HG03066 (cell line): ENCODE data around the gene CHRNA4.

Experiments
- ATAC-seq: cut with Tn5 transposase; IDR thresholded peaks from one replicate; pipeline ENCODE4 v1.9.1; 2021; ENCODE audit warnings: low read depth; ENCODE audit not compliant: unreplicated experiment

The CHRNA4 gene

DNA sequence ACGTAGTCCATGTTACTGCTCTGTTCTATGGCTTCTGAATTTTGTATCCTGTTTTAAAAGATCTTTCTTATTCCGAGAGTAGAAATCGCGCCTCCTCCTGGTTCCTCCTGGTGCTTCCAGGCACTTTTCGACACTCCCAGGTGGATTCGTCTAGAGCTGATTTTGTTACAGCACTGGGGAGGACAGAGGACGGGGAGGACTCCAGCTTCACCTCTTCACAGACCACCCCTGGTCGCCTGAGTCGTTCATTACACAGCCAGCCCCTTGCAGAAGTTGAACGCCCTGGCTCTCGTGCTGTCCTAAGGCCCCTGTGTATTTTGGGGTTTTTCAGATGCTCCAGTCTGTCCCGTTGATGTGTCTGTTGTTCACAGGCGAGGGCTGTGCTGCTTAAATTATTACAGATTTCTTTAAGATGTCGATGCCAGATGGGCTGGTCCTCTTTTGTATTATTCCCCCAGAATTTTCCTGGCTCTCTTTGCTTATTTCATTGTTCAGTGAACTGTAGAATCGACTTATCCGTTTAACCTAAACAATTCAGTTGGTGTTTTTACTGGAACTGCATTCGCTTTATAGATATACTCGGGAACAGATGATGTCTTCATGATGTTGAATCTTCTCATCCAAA, 37.7 kb downstream of the CHRNA4 start:
- ATAC-seq = no peak

DNA sequence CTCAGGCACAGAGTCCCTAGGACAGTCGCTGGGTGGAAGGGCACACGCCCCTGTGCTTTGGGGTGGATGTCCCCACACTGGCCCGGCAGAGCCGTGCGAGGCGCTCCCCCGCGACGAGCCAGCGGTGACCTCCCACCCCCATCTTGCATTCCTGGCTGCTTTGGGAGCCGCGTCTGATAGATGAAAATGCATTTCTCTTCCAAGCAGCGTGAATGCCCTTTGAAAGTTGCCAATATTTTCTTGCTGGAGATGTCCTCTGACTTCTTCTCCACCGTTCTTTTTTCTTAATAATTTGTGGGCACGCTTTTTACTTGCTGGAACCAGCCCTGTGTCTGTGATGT, 38.2 kb downstream of the CHRNA4 start:
- ATAC-seq = no peak

DNA sequence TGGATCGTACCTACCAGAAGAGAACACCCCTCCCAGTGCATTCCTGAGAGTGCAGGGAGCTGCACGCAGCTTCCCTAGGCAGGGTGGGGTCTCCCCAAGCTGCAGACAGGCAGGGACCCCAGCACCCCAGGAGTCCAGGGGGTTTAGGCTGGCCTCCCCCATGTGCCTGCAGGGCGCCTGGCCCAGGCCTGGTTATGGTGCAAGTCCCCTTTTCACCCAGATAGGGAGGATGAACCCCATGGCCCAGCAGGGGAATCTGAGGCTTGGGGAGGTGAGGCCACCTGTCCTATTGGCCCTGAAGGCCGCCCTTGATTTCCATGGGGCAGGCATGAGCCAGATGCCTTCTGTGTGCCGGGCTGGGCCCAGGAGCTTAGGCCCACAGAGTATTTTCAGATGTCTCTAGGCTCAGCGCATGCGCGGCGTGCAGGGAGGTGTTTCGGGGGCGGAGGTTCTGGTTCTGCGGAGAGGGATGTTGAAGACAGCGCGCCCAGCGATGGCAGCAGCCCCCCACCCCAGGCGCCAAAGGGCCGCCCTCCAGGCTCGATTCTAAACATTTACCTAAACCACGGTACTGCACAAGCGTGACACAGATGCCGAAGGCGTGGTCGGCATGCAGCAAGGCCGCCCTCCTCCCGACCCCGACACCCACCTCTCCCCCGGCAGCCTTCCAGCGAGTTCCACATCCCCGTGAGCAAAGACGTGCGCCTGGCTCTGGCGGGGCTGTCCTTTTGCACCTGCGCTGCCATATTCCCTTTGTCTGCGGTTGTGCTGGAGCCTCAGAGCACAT, 38.8 kb downstream of the CHRNA4 start:
- no peak for ATAC-seq

DNA sequence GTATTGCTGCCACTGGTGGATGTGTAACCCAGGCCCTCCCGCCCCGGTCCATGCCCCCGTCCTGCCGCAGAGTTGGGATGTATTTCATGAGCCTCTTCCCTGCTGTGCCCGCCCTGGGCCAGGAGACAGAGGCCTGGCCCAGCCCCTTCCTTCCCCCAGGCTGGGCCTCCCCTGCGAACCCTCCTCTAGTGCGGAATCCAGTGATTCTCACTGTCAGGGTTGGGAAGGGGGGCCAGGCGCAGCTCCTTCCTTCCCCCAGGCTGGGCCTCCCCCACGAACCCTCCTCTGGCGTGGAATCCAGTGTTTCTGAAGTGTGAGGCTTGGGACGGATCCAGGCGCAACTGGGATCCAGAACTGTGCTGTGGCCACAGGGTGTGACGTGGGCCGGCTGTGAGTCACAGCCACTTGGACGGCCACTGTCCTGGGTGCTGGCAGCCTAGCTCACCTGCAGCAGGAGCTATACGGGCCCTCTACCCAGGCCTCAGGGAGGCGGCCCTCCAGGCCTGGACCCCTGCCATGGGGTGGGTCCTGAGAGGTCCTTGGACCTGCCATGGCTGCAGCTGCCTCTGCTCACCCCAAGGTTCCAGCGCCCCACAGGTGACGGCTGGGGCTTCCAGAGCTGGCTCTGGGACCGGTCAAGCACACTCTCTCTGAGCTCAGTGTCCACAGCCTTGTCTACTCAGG, 39.9 kb downstream of the CHRNA4 start:
- no peak for ATAC-seq

DNA sequence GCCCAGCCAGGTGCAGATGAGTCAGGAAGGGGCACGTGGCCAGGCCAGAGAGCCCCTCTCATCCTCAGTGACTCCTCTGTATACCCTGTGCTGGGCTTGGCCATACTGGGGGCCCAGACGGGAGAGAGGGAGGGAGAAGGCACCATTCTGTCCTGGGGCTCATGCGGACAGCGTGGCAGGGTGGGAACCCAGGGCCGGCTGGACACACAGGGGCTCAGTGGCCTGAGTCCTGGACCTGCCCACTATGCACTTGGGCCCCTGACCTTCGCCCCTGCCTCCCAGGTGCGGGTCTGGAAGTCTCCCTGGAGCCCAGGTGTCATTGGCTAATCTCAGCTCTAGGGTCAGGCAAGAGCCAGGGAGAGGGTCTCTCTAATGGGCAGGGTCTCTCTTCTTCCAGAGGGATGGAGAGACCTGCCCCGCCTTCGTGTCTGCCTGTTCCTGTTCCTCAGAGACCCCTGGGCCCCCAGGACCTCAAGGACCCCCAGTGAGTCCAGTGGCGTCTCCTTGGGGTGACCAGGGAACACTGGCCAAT, 40.5 kb downstream of the CHRNA4 start:
- no peak for ATAC-seq

DNA sequence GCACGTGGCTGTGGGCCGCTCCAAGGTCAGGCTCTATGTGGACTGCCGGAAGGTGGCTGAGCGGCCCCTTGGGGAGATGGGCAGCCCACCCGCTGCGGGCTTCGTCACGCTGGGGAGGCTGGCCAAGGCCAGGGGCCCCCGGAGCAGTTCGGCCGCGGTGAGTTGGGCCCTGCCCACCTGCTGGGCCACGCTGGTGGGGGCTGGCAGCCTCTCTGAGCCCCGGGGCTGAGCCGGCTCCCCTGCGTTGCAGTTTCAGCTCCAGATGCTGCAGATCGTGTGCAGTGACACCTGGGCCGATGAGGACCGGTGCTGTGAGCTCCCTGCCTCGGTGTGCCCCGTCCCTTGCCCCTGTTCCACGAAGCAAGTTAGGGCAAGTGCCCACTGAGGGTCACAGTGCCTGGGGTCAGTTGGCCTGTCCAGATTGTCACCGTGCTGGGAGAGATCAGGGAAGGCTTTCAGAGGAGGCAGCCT, 41.1 kb downstream of the CHRNA4 start:
- no peak for ATAC-seq

DNA sequence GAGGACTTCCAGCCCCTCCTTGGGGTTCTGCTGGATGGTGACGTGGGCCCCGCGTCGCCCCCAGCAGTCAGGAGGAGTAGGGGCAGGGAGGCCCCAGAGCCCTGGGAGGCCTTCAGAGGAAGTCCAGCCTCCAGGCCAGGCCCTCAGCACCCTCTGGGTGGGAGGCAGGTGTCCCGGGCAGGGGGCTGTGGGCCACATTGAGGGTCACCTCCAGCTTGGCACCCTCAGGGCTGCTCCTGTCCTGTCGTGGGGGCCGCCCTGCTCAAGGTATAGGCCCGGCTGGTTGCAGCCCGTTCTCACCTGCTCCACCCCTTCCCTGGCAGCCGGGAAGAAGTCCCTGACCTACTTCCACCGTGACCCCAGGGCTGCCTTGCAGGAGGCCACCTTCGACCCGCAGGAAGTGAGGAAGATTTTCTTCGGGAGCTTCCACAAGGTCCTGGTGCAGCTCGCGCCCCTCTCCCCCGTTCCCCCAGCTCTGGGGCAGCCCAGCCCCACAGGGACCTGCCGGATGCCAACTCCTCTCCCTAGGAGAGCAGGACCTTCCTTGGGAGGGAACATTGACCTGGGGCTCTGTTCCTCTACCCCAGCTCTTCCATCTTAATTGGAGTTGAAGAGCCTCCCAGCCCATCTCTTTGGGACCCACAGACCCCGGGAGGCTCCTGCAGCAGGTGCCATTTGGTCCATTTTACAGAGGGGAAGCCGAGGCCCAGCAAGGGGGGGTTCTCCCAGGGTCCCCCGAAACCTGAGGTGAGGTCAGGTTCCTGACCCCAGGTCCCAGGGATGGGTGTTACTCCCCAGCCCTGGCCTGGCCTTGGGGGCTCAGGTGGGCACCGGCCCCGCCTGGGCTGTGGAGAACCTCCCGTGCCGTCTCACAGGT, 41.7 kb downstream of the CHRNA4 start:
- ATAC-seq = no peak

DNA sequence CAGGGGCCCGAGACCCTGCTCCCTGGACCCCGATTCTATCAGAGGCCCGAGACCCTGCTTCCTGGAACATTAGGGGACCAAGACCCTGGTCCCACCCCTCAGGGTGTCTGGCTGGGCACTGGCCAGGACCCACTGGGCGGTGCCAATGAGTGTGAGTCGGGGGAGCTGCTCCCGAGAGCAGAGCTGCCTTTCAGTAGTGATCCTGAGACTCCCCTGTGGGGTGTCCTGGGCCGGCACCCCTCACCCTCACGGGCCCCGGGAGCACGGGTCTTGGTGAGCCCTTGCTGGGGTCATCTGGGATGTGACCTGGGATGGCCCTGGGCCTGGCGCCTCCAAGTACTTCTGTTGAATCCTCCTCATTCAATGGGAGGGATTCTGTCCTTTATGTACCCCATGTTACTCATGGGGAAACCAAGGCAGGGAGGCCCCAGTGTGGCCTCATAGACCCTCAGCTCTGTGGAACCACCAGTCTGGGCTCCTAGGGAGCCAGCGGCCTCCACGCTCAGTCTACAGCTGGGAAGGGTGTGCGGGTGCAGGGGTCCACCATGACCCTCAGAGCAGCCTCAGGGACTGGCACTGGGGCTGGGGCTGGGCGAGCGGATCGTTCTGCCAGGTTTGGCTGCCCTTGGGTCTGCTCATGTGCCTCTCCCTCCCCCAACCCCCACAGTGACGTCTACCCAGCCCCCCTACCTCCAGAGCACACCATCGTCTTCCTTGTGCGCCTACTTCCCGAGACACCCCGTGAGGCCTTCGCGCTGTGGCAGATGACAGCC, 42.6 kb downstream of the CHRNA4 start:
- no peak for ATAC-seq

DNA sequence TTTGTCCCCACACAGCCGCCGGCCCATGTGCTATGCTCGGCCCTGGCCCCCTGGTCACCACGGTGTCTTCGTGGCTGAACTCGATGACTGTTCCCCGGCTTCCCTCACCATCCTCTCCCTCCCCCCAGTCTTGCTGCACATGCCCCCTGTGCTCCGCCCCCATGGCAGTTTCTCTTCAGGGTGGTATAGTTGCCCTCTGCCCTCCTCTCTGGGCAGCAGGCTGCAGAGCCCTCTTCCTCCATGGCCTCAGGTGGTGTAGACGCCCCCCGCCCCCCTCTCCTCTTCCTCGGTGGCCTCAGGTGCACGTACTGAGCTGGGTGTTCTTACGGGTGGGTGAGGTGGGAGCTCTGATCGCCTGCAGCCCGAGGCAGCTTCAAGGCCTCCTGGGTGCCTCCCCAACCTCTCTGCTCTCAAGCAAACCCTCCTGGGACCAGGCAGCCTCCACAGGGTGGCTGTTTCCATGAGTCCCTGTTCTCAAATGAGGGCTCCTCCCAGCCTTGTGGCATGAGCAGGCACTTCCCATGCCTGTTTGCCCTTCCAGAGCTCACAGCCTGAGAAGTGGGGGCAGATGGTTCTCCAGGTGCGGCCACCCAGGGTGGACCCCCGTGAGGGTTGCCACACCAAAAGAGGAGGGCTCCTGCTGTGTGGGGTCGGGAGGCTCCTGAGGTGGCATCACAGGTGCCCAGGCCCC, 43.4 kb downstream of the CHRNA4 start:
- no peak for ATAC-seq

DNA sequence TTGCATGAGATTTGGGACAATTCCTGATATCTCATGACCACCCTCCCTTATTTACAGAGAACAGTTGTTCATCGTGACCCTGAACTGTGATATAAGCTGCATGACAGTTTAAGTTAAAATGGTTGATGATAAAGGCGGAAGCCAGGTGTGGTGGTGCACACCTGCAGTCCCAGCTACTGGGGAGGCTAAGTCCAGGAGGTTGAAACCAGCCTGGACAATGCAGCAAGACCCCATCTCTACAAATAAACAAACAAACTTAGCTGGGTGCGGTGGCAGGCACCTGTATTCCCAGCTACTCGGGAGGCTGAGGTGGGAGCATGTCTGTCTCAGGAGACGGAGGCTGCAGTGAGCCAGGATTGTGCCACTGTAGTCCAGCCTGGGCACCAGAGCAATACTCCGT, 44.1 kb downstream of the CHRNA4 start:
- ATAC-seq = no peak

DNA sequence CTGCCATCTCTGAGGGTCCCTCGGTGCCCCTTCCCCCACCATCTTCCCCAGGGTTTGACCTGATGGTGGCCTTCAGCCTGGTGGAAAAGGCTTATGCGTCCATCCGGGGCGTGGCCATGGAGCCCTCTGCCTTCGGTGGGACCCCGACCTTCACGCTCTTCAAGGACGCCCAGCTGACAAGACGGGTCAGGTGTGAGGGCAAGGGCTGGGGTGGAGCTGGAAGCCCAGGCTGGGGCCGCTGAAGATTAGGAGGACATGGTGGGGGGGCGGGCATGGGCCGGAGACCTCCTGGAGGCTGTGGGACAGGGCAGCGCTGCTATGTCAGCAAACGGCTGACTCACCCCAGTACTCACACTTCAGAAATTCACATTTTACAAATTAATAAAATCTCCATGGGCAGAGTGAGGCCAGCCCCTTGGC, 44.6 kb downstream of the CHRNA4 start:
- ATAC-seq = no peak

DNA sequence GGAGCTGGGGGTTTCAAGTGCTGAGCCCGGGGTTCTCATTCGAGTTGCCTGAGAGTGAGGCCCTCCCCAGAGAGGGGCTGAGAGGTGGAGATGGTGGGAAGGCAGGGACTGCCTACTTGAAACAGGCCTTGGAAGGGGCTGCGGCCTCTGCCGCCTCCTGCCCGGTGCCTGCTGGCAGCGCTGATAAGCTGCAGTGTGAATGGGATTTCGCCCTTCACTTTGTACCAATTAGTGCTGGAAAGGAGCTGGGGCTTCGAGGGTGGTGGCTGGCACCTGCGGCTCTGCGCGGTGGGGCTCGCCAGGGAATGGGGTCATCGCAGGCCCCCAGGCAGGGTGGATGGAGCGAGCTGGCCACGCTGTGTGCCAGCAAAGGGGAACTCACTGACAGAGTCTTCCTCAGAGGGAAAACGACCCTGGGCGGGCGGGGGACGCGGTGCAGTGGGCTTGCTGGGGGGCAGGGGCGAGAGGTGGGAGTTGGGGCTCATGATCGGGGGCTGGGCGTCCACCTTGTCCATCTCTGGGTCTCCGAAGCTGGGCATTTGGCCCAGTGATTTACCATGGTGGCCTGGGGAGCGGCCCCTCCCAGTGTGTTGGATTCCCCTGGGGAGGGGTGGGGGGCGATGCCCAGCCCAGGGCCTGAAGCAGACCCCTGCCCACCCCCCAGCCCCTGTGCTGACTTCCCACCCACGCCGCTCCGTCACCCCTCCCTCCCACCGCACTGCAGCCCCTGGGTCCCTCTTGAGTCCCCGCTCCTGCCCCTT, 45.2 kb downstream of the CHRNA4 start:
- ATAC-seq = no peak

DNA sequence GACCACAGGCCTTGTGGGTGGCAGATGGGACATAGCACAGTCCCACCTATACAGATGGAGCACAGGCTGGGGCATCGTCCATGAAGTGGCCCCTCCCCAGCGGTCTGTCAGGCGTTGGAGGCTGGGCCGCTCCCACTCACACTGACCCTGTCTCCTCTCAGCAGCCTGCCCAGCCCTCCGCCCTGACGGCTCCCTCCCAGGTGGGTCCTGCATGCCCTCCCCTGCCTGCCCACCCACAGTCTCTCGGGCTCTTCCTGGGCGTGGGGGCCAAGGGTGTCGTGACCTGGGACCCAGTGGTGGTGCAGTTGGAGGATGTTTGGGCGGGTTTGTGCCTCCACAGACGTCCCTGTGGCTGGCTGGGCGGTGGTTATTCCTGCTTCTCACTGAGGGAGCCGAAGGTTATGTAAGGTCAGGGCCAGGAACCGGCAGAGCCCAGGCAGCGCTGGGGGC, 45.9 kb downstream of the CHRNA4 start:
- no peak for ATAC-seq

DNA sequence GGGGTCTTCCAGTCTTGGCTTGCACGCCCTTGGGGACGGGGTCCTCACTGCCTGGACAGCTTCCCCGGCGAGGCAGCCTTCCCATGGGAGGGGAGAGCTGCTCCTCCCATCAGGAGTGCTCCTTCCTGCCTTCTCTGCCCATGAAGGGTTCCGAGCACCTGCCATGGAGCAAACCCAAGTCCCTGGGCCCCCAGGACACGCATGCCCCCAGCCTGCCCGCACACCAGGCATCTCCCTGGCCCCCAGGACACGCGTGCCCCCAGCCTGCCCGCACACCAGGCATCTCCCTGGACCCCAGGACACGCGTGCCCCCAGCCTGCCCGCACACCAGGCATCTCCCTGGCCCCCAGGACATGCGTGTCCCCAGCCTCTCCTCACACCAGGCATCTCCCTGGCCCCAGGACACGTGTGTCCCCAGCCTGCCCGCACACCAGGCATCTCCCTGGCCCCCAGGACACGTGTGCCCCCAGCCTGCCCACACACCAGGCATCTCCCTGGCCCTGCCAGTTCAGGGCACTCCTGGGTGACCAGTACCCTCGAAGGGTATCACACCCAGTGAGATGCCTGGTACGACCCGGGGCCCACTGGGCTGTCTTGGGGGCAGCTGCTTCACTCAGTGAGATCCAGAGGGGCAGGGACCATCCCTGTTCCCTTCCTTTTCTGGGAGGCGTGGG, 46.4 kb downstream of the CHRNA4 start:
- ATAC-seq = no peak

DNA sequence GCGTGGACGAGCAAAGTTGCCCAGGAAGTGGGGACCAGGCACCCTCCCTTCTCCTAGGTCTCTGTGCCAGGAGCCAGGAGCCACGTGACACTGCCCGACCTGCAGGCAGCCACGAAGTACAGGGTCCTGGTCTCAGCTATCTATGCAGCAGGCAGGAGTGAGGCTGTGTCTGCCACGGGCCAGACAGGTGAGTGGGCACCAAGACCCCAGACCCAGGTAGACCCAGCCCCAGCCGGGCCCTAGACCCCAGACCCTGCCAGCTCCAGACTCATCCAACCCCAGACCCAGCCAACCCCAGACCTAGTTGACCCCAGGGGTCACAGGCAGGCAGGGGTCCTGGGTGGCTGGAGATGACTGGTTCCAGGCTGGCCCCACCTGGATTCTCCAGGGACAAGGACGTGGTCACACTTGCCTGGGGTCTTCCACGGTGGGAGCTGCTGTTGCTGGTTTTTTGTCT, 47.1 kb downstream of the CHRNA4 start:
- no peak for ATAC-seq

DNA sequence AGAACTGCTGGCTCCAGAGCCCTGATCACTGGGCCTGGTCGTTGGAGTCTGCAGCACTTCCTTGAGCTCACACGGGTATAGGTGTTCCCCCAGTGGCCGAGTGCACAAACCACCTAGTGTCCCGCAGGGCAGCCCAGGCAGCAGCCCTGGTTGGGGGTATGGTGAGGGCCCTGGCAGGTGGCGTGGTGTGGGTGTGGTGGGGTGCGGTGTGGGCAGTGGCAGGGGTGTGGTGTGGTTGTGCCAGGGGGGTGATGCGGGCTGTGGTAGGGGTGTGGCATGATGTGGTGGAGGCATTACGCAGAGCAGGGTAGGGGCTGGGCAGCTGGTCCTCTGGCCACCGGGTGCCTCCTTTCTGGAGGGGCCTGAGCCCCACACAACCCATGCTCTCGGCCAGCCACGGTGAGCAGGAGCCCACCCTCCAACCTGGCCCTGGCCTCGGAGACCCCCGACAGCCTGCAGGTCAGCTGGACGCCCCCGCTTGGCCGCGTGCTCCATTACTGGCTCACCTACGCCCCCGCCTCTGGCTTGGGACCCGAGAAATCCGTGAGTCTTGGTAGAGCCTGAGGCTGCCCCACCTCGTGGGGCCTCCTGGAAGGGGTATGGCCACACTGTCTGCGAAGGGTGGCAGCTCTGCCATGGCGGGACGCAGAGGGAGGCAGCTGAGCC, 47.7 kb downstream of the CHRNA4 start:
- ATAC-seq = no peak

DNA sequence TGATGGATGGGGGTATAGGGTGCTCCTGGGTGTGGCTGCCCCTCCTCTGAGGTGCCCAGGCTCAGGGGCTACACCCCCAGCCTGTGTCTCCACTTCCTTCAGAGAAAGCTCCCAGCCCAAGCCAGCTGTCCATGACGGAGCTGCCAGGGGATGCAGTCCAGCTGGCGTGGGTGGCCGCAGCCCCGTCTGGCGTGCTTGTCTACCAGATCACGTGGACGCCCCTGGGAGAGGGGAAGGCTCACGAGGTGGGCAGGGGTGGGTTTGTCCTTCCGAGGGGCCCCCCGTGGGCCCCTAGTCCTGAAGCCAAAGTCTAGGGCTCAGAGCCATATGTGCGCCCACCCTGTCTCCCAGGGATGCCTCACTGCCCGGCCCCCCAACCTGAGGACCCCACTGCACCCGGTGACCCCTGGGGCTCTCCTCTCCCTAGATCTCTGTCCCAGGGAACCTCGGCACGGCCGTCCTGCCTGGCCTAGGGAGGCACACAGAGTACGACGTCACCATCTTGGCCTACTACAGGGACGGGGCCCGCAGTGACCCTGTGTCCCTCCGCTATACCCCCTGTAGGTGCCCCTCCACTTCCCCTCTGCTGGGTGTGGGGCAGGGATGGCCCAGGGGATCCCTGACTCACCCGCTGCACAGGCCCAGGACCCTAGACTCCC, 48.3 kb downstream of the CHRNA4 start:
- no peak for ATAC-seq
